Stimulated activated CD4-positive, alpha-beta T cell treated with anti-CD3 and anti-CD28 coated beads, Interleukin-4, amount 100 ng/mL, for 48 hours (primary cell): ENCODE results near the gene VCY1B.
"Not testable (repeated sequence)": the region's sequence is repeated elsewhere in the genome, so short reads cannot be mapped to it uniquely, and the experiment has no call there.

Source experiments
- DNase-seq, 2 donors: peaks; one replicate each; pipeline ENCODE4 v3.0.0-alpha.2; 2020; ENCODE audit warnings: low read depth in 2 of 2

VCY1B gene

GRCh38 chrY:14055927-14056326 lies at the start of gene VCY1B:
Gene VCY1B, plus strand, starts transcription at chrY:14056227. Its CDS starts 63 bp downstream, at chrY:14056290.
- not testable (repeated sequence) for DNase-seq

DNA sequence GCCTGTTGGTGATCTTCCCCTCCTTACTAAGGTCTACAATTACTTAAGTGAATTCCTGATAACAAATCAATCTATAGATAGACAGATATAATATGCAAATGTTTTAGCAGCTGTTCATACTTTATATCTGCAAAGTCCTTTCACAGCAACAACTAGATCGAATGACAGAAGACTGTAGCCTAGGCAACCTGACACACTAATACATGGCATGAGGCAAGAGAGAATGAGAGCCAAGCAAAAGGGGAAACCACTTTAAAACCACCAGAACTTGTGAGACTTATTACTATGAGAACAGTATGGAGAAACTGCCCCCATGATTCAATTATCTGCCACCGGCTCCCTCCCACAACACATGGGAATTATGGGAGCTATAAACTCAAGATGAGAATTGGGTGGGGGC lies 44.1 kb upstream of the VCY1B start:
- DNase-seq = not testable (repeated sequence)

DNA sequence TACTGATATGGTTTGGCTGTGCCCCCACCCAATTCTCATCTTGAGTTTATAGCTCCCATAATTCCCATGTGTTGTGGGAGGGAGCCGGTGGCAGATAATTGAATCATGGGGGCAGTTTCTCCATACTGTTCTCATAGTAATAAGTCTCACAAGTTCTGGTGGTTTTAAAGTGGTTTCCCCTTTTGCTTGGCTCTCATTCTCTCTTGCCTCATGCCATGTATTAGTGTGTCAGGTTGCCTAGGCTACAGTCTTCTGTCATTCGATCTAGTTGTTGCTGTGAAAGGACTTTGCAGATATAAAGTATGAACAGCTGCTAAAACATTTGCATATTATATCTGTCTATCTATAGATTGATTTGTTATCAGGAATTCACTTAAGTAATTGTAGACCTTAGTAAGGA lies 25.6 kb upstream of the VCY1B start:
- not testable (repeated sequence) for DNase-seq

DNA sequence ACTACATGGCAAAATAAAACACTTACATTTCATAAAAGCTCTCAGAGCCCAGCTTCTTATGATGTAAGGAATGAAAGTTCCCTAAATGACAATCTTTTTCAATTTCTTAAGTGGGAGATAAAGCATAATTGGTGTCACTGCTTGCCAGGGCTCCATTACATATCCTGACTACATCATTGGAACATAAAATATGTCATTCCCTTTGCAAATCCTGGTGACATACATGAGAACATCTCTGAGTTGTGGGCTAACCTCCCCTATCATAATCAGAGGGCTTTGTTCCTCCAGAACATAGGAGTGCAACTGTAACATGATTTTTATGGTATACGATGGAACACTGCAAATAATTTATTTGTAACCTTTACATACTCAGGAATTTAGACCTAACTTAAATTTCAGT lies 29.9 kb downstream of the VCY1B start:
- DNase-seq = no peak
